Measurements from ENCODE around the gene PLXDC1. TPM values are rescaled to one million over a fixed set of nuclear protein-coding genes. Genes with fewer than 3 reads are reported as not detected.

PLXDC1 gene
- total and polyA plus RNA-seq, 2 of the 8 experiments (the other 6 are each of a cell fraction or from before 2014, with no cell fraction given) = 4.1 to 14.6 TPM

DNA sequence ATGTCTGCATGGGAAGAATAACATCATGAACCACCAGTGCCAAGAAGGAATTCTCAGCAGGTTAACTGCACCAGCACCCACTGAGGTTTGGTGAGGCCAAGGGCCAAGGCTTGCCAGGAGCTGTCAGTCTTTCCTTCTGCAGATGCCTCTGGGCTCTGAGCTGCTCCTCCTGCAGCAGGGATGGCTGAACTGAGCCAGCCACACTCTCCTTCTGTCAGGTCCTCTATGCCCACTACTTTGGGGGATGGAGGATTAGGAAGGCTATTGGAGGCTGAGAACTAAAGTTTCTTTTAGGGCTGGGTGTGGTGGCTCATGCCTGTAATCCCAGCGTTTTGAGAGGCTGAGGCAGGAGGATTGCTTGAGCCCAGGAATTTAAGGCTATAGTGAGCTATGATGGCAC, 71.6 kb downstream of the PLXDC1 start:
- H3K23me2 ChIP-seq (ENCODE audit: low read depth, low read length) = no peaks in the 10 kb centered on the region
- no peak overlapping the region for H2BK5ac ChIP-seq (ENCODE audit: low read depth, low read length)
- no peak overlapping the region for H3K14ac ChIP-seq (ENCODE audit: insufficient read length)
- no peaks in the 10 kb centered on the region; the same call in 1 of the 2 replicates for H3K79me1 ChIP-seq (ENCODE audit: low read depth, low read length)
- no peak overlapping the region for H3K23ac ChIP-seq (ENCODE audit: insufficient read length)
- H2AFZ ChIP-seq (ENCODE audit: low read length) = no peak overlapping the region
- no peak for FAIRE-seq
- peaks cover 4 to 16% (median 7%) of the 10 kb centered on the region in 4 experiments for H3K4me1 ChIP-seq (replicated peaks in 1 of 4; ENCODE audit: control insufficient read depth in 3 of 4, insufficient read depth in 4 of 4, low read length in 3 of 4)
- H4K5ac ChIP-seq (ENCODE audit: insufficient read length, low read depth, low read length) = no peak overlapping the region
- H3K27ac ChIP-seq (ENCODE audit: low read depth, low read length) = no peak overlapping the region
- no peak for DNase-seq (ENCODE audit: low read depth in 1 of 2, low spot score in 2 of 2)
- no peaks in the 10 kb centered on the region for H4K20me1 ChIP-seq (replicated peaks in 1 of 2; ENCODE audit: control insufficient read depth in 1 of 2, insufficient read depth in 2 of 2, low read length in 2 of 2)
- H3K4me3 ChIP-seq (ENCODE audit: extremely low read depth in 1 of 4, insufficient read depth in 2 of 4, low read depth in 3 of 4, low read length in 4 of 4) = no peak overlapping the region
- 0 out of 2 replicates have a peak overlapping the region, but pooled peaks have one; percentile 48 for H2BK20ac ChIP-seq (ENCODE audit: low read length)
- no peak overlapping the region for H3K4me2 ChIP-seq (ENCODE audit: insufficient read depth in 1 of 2, low read depth in 2 of 2, low read length in 2 of 2)
- H2AK5ac ChIP-seq (ENCODE audit: low read depth, low read length) = no peak overlapping the region
- H2BK120ac ChIP-seq (replicated peaks; ENCODE audit: low read depth, low read length) = no peak overlapping the region
- H4K8ac ChIP-seq (ENCODE audit: extremely low read depth, insufficient read depth, low read length) = no peak overlapping the region
- ChIA-PET CTCF (ENCODE audit: partially characterized antibody) (interaction anchor here (0.6 to 3.9 kb wide), 14 partner anchors 9 to 249 kb away, joined by 3 to 15 read pairs (median 4); partner anchors contain the start of gene PLXDC1), POLR2A (ENCODE audit: partially characterized antibody) (interaction anchor here (0.6 to 2.1 kb wide), 3 partner anchors 9 to 17 kb away, joined by 3 to 4 read pairs (median 4); no protein-coding TSS in a partner anchor)
- H3K56ac ChIP-seq (replicated peaks; ENCODE audit: insufficient read length, low read depth, low read length) = no peak overlapping the region
- WGBS, 2 experiments (ENCODE audit: extremely low coverage in 1 of 2, insufficient coverage in 1 of 2, insufficient read length in 1 of 2, insufficient replicate concordance in 2 of 2, low coverage in 1 of 2, low lambda C conversion rate in 2 of 2, missing lambda C conversion rate in 1 of 2) = 77% methylated on average over 1 of the region's 1 CpG; no CpG with 5 or more reads in 1 of the 2 experiments
- H3K18ac ChIP-seq (ENCODE audit: extremely low read depth, low read length) = no peak overlapping the region
- no peak overlapping the region for H3K4ac ChIP-seq (replicated peaks; ENCODE audit: insufficient read length, low read depth, low read length)
- no peaks in the 10 kb centered on the region for H3K9me3 ChIP-seq (ENCODE audit: insufficient read depth in 2 of 2, low read depth in 1 of 2, low read length in 1 of 2)
- 0 out of 2 replicates have a peak overlapping the region, but pooled peaks have one; percentile 72 for H2BK15ac ChIP-seq (ENCODE audit: low read length)
- H4K91ac ChIP-seq (replicated peaks; ENCODE audit: insufficient read length, low read length) = no peak overlapping the region
- no peaks in the 10 kb centered on the region for H3K79me2 ChIP-seq (ENCODE audit: control insufficient read depth in 1 of 2, insufficient read depth in 2 of 2, low read length in 2 of 2)
- H3K27me3 ChIP-seq (replicated peaks in 1 of 4; ENCODE audit: control insufficient read depth in 3 of 4, extremely low read depth in 1 of 4, insufficient read depth in 3 of 4, low read length in 3 of 4) = no peaks in the 10 kb centered on the region
- H3K9ac ChIP-seq (replicated peaks in 1 of 4; ENCODE audit: extremely low read depth in 1 of 4, low read depth in 3 of 4, low read length in 3 of 4) = no peak overlapping the region
- no peaks in the 10 kb centered on the region for H3K36me3 ChIP-seq (ENCODE audit: control insufficient read depth in 2 of 4, insufficient read depth in 4 of 4, low read length in 3 of 4)
- H2BK12ac ChIP-seq (ENCODE audit: low read depth, low read length) = no peak overlapping the region
- TF ChIP-seq EGR1 (IDR thresholded peaks at IDR 0.05; ENCODE audit: borderline replicate concordance, low read depth, low read length) (no peak), BACH1 (IDR thresholded peaks at IDR 0.05; ENCODE audit: low read length) (no peak), KDM4A (IDR thresholded peaks at IDR 0.05; ENCODE audit: low read depth, low read length, severe bottlenecking) (no peak), SIRT6 (IDR thresholded peaks at IDR 0.05; ENCODE audit: low read length) (no peak), SRF (IDR thresholded peaks at IDR 0.05; ENCODE audit: low read depth, low read length) (no peak), TAF7 (optimal IDR thresholded peaks at IDR 0.05; ENCODE audit: borderline replicate concordance, low read depth, low read length) (no peak), CHD1 (IDR thresholded peaks at IDR 0.05; ENCODE audit: low read depth, low read length) (no peak), TEAD4 (IDR thresholded peaks at IDR 0.05; ENCODE audit: low read depth, low read length) (no peak), RAD21 (IDR thresholded peaks at IDR 0.05 in 1 of 2, conservative IDR thresholded peaks at IDR 0.05 in 1 of 2; ENCODE audit: low read depth in 2 of 2, low read length in 2 of 2) (no peak), HDAC2 (IDR thresholded peaks at IDR 0.05; ENCODE audit: borderline replicate concordance in 1 of 2, low read depth in 2 of 2, low read length in 2 of 2) (no peak), USF2 (IDR thresholded peaks at IDR 0.05; ENCODE audit: low read length) (no peak), RFX5 (IDR thresholded peaks at IDR 0.05; ENCODE audit: borderline replicate concordance, low read depth, low read length) (no peak), PHF8 (conservative IDR thresholded peaks at IDR 0.05; ENCODE audit: low read depth, low read length) (no peak)

Data from H1 (cell line).